ENCODE measurements around the gene ZNF850.
"Not testable (repeated sequence)": the region's sequence is repeated elsewhere in the genome, so short reads cannot be mapped to it uniquely, and the experiment has no call there.

DNA sequence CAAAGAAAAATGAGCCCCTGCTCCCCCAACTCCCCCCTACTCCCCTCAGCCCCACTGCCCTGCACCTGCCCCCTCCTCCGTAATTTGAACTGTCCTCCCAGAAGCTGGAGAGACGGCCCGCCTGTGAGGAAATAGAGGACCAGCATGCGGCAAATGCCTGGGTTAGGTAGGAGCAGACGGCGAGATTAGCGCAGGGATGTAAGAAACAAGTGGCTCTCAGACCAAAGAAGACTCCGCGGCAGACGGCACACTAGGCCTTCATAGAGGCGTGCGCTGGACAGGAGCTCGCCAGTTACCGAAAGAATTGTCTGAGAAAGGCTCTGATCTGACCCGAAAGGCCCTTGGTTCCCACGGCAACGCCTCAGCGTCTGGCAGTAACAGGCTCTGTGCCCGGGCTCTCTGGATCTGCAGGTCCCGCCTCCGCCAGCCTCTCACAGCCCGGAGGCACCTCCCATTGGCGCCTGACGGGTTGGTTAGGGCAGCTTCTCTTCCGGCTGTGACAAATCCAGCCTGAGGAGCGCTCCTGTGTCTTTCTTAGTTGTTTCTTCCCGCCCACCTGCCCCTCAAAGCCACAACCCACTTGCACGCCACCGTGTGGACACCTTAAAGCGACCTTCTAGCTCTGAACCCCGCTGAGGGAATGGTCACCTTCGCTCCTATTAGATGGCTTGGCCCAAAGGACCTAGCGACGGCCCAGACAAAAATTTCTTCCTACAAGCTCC is 19.0 kb upstream of the ZNF850 start:
- TF ChIP-seq ZNF274 (IDR thresholded peaks at IDR 0.05; ENCODE audit: low read depth, low read length); EZH2 (IDR thresholded peaks at IDR 0.05); POLR2AphosphoS5 (IDR thresholded peaks at IDR 0.05; ENCODE audit: low read depth, low read length): not testable (repeated sequence)
- TF ChIP-seq, protein P1, sequence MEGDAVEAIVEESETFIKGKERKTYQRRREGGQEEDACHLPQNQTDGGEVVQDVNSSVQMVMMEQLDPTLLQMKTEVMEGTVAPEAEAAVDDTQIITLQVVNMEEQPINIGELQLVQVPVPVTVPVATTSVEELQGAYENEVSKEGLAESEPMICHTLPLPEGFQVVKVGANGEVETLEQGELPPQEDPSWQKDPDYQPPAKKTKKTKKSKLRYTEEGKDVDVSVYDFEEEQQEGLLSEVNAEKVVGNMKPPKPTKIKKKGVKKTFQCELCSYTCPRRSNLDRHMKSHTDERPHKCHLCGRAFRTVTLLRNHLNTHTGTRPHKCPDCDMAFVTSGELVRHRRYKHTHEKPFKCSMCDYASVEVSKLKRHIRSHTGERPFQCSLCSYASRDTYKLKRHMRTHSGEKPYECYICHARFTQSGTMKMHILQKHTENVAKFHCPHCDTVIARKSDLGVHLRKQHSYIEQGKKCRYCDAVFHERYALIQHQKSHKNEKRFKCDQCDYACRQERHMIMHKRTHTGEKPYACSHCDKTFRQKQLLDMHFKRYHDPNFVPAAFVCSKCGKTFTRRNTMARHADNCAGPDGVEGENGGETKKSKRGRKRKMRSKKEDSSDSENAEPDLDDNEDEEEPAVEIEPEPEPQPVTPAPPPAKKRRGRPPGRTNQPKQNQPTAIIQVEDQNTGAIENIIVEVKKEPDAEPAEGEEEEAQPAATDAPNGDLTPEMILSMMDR (IDR thresholded peaks at IDR 0.05 in 2 of 3, conservative IDR thresholded peaks at IDR 0.05 in 1 of 3; ENCODE audit: borderline replicate concordance in 1 of 3, insufficient read depth in 1 of 3, low read depth in 2 of 3, low read length in 2 of 3): not testable (repeated sequence)

Measured in HCT116 (cell line).